ENCODE measurements around the gene ACAP3.

Gene ACAP3

GRCh38 chr1:1347026-1347595, 39.4 kb upstream of the ACAP3 start:
- no peak for TF ChIP-seq POLR2AphosphoS5 (IDR thresholded peaks at IDR 0.05; ENCODE audit: low read depth)
- TF ChIP-seq, protein P1, sequence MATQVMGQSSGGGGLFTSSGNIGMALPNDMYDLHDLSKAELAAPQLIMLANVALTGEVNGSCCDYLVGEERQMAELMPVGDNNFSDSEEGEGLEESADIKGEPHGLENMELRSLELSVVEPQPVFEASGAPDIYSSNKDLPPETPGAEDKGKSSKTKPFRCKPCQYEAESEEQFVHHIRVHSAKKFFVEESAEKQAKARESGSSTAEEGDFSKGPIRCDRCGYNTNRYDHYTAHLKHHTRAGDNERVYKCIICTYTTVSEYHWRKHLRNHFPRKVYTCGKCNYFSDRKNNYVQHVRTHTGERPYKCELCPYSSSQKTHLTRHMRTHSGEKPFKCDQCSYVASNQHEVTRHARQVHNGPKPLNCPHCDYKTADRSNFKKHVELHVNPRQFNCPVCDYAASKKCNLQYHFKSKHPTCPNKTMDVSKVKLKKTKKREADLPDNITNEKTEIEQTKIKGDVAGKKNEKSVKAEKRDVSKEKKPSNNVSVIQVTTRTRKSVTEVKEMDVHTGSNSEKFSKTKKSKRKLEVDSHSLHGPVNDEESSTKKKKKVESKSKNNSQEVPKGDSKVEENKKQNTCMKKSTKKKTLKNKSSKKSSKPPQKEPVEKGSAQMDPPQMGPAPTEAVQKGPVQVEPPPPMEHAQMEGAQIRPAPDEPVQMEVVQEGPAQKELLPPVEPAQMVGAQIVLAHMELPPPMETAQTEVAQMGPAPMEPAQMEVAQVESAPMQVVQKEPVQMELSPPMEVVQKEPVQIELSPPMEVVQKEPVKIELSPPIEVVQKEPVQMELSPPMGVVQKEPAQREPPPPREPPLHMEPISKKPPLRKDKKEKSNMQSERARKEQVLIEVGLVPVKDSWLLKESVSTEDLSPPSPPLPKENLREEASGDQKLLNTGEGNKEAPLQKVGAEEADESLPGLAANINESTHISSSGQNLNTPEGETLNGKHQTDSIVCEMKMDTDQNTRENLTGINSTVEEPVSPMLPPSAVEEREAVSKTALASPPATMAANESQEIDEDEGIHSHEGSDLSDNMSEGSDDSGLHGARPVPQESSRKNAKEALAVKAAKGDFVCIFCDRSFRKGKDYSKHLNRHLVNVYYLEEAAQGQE (IDR thresholded peaks at IDR 0.05; ENCODE audit: insufficient replicate concordance, low read depth), result no peak
- TF ChIP-seq CTCF (IDR thresholded peaks at IDR 0.05; ENCODE audit: insufficient read depth, low read length), result no peak
- TF ChIP-seq GABPA (IDR thresholded peaks at IDR 0.05; ENCODE audit: low read depth), result no peak
- TF ChIP-seq SPI1 (IDR thresholded peaks at IDR 0.05; ENCODE audit: borderline replicate concordance, low read depth), result no peak
- Histone ChIP-seq H3K27me3 (ENCODE audit: insufficient read depth, poor library complexity, severe bottlenecking) (peaks cover 6% of the 10 kb centered on the region), H3K27ac (replicated peaks) (no peak overlapping the region), H3K4me3 (replicated peaks; ENCODE audit: insufficient read depth, low read length) (no peak overlapping the region)
- DNase-seq (ENCODE audit: low read depth in 1 of 2, low spot score in 1 of 2), result no peak

DNA sequence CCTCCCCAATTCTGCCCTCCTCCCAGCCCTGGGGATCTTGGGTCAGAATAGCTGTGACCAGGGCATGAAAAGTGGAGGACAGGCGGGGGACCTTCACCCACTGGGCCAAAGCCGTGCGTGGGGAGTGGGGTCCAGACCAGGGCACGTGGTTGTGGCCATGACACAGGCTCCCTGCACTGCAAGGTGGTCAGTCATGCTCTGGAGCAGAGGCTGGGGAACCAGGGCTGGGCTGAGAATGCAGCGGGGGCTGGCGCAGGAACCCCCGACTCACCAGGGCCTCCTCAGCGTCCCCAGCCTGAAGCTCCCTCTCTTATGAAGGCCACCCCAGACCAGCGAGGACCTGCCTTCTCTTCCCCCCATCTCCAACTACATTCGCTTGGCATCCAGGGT, 38.8 kb upstream of the ACAP3 start:
- TF ChIP-seq POLR2AphosphoS5 (IDR thresholded peaks at IDR 0.05; ENCODE audit: low read depth) (no peak), SPI1 (IDR thresholded peaks at IDR 0.05; ENCODE audit: borderline replicate concordance, low read depth) (no peak), CTCF (IDR thresholded peaks at IDR 0.05; ENCODE audit: insufficient read depth, low read length) (no peak), GABPA (IDR thresholded peaks at IDR 0.05; ENCODE audit: low read depth) (no peak)
- TF ChIP-seq, protein P1 (IDR thresholded peaks at IDR 0.05; ENCODE audit: insufficient replicate concordance, low read depth), result no peak
- Histone ChIP-seq H3K27ac (replicated peaks) (no peak overlapping the region), H3K4me3 (replicated peaks; ENCODE audit: insufficient read depth, low read length) (no peak overlapping the region), H3K27me3 (ENCODE audit: insufficient read depth, poor library complexity, severe bottlenecking) (peaks cover under 1% of the 10 kb centered on the region)
- no peak for DNase-seq (ENCODE audit: low read depth in 1 of 2, low spot score in 1 of 2)

DNA sequence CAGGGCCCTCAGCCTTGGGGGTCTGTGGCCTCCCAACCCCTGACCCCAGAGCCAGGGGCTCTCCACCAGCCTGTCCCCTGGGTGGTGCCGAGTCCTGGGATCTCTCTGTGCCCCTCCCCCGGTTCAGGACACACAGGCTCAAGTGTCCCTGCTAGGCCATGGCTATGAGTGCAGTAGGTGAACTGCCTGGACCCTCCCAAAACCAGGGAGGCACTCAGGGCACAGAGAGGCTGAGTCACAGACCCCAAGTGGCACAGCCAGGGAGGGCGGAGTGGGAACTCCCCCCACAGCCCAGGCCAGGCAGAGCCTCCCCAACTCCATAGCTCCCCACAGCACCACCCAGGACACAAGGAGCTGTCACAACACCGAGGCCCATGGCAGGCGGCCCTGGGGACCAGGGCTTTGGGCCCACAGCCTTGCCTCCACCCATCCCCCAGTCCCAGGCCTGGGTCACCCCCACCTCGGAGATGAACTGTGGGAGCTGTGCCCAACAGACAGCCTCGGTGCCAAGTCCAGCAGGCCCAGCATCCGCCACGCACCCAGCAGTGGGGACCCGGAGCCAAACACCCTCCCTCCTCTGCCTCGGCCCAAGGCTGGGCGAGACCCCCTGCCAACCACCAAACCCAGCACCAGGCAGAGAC, 38.2 kb upstream of the ACAP3 start:
- DNase-seq (ENCODE audit: low read depth in 1 of 2, low spot score in 1 of 2), result no peak
- Histone ChIP-seq H3K27ac (replicated peaks) (no peak overlapping the region), H3K27me3 (ENCODE audit: insufficient read depth, poor library complexity, severe bottlenecking) (no peaks in the 10 kb centered on the region), H3K4me3 (replicated peaks; ENCODE audit: insufficient read depth, low read length) (no peak overlapping the region)
- TF ChIP-seq CTCF (IDR thresholded peaks at IDR 0.05; ENCODE audit: insufficient read depth, low read length), result no peak
- no peak for TF ChIP-seq GABPA (IDR thresholded peaks at IDR 0.05; ENCODE audit: low read depth)

- Histone ChIP-seq H3K27me3 (ENCODE audit: insufficient read depth, poor library complexity, severe bottlenecking) (no peaks in the 10 kb centered on the region), H3K4me3 (replicated peaks; ENCODE audit: insufficient read depth, low read length) (no peak overlapping the region), H3K27ac (replicated peaks) (no peak overlapping the region)
- TF ChIP-seq GABPA (IDR thresholded peaks at IDR 0.05; ENCODE audit: low read depth), result no peak
- TF ChIP-seq CTCF (IDR thresholded peaks at IDR 0.05; ENCODE audit: insufficient read depth, low read length), result no peak
- TF ChIP-seq POLR2AphosphoS5 (IDR thresholded peaks at IDR 0.05; ENCODE audit: low read depth), result no peak
- TF ChIP-seq, protein P1 (IDR thresholded peaks at IDR 0.05; ENCODE audit: insufficient replicate concordance, low read depth), result no peak
- TF ChIP-seq SPI1 (IDR thresholded peaks at IDR 0.05; ENCODE audit: borderline replicate concordance, low read depth), result no peak
- DNase-seq (ENCODE audit: low read depth in 1 of 2, low spot score in 1 of 2), result no peak
Measured at GRCh38 chr1:1345384-1345783, 37.7 kb upstream of the ACAP3 start.

All from HL-60 (cell line).